ENCODE results near the gene PTPN20.

Gene PTPN20

DNA sequence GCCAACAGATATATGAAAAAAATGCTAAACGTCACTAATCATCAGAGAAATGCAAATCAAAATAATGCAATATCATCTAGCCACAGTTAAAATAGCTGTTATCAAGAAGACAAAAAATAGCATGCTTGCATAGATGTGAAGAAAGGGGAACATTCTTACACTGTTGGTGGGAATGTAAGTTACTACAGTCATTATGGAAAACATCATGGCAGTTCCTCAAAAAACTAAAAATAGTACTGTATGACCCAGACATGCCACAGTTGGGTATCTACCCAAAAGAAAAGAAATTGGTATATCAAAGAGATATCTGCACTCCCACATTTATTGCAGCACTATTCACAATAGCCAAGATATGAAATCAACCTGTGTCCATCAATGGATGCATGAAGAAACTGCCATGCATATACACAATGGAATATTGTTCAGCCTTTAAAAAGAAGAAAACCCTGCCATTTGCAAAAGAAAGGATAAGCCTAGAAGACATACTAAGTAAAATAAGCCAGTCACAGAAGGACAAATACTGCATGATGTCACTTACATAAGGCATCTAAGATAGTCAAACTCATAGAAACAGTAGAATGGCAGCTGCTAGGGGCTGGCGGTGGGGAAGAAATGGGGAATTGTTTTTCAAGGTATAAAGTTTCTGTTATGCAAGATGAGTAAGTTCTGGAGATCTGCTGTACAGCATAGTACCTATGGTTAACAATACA lies 107.0 kb downstream of the PTPN20 start:
- TF ChIP-seq, protein P1, sequence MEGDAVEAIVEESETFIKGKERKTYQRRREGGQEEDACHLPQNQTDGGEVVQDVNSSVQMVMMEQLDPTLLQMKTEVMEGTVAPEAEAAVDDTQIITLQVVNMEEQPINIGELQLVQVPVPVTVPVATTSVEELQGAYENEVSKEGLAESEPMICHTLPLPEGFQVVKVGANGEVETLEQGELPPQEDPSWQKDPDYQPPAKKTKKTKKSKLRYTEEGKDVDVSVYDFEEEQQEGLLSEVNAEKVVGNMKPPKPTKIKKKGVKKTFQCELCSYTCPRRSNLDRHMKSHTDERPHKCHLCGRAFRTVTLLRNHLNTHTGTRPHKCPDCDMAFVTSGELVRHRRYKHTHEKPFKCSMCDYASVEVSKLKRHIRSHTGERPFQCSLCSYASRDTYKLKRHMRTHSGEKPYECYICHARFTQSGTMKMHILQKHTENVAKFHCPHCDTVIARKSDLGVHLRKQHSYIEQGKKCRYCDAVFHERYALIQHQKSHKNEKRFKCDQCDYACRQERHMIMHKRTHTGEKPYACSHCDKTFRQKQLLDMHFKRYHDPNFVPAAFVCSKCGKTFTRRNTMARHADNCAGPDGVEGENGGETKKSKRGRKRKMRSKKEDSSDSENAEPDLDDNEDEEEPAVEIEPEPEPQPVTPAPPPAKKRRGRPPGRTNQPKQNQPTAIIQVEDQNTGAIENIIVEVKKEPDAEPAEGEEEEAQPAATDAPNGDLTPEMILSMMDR (IDR thresholded peaks at IDR 0.05; ENCODE audit: low read depth, low read length), result no peak
- DNase-seq (ENCODE audit: extremely low read depth, low read depth), result no peak

DNA sequence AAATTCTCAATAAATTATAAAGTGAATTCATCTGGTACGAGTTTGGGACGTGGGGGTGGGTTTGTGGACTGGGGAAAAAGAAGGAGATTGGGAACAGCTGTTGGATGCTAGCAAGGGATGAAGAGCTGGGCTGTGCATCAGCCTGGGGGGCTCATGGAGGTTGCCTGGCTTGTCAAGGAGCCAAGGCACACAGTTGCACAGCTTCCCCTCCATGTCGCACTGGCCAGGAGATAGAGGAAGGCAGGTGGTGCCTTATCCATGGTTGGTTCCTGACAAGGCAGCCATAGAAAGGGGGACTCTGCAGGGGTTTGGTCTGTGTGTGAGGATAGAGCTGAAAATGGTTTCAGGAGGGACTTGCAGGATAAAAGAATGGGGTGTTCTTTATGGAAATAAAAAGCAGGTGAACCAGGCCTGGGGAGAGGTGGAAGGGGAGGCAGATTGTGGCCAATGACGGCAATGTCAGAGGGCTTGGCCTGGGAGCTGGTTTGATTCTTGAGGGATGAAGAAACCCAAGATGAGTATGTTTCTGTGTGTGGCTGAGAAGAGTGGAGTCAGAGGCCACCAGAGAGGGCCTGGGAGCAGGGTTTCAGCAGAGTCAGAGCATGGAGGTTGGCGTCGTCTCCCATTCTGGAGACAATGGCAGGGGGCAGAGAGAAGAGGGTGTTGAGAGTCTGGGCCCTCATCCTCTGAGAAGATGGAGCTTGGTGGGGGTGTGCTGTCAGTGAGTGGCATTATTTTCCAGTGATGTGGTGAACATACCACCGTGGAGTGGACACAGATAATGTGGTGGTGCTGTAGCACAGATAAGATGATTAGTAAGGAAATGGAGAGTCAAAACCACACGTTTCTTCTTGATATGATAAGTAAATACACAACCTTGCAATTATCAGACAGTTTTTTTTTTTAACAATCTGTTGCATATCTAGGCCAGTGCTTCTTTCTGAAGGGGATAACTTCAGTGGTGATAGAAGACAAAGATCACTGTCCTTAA lies 108.2 kb downstream of the PTPN20 start:
- TF ChIP-seq, protein P1 (IDR thresholded peaks at IDR 0.05; ENCODE audit: low read depth, low read length), result no peak
- DNase-seq (ENCODE audit: extremely low read depth, low read depth), result no peak

DNA sequence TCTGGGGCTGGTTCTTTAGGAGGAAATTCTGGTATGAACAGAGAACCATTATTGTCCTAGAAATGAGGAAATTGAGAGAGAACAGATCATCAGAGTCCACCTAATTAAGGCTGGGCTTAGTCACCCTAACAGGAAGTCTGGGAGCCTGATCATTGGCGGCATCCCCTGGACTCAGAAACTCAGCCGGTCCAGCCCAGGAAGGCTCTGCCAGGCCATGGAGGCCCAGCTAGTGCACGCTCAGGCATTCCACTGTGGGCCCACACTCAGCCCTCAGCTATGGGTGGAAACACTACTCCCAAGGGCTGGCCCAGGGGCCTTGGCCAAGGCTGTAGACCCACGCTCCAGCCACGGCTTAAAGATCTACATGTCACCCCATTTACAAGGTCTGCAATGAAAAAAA lies 109.2 kb downstream of the PTPN20 start:
- TF ChIP-seq, protein P1 (IDR thresholded peaks at IDR 0.05; ENCODE audit: low read depth, low read length), result no peak

DNA sequence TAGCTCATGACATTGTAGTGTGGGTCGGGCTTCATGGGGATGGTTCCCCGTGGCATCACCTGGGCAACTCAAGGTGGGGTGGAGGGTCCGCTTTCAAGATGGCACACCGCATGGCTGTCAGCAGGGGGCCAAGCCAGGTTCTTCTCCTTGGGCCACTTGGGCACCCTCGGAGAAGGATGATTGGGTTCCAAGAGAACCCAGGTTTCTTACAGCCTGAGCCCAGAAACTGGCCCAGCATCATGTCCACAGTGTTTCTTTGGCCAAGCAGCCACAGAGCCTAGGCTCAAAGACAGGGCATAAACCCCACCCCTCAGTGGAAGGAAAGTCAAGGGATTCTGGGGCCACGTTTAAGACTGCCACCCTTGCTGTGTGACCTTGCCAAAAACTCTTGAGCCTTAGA lies 110.6 kb downstream of the PTPN20 start:
- DNase-seq (ENCODE audit: extremely low read depth, low read depth), result no peak
- TF ChIP-seq, protein P1 (IDR thresholded peaks at IDR 0.05; ENCODE audit: low read depth, low read length), result no peak; the same call in 1 of the 2 replicates

More for the DNA sequence above, 109.2 kb downstream of the PTPN20 start:
- DNase-seq (ENCODE audit: extremely low read depth, low read depth), result no peak

DNA sequence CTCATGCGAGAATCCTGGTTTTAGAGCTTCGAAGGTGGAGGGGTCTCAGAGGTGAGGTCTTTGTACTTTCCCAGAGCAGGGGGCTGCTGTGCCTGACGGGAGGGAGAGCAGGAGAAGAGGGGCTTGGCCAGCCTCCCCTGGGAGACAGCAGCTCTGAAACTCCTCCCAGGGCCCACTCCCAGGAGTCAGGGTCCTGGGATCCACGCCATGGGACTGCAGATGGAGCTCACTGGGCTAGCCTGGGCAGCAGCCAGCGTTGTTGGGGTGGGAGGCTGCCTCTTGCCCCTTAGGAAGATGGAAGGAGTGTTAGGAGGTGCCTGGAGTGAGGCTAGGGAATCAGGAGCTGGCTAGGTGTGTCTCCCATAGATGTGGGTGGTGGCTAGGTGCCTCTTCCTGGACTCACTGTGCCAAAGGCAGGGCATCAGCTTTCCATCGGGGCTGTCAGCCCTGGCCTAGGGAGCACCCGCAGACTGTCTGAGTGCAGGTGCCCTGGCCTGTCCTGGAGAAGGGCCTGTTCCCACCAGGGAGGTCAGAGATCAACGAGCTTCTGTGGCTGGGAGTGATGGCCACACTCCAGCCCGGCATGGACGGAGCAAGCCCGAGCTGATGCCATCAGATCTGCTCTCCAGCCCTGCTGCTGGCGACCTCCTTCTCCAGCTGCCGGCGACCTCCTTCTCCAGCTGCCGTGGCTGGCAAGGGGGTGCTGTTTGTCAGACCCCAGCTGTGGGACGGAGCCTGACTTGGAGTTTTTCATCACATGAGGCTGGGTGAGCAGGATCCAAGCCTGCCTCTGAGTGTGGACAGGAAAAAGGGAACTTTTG lies 111.3 kb downstream of the PTPN20 start:
- no peak for DNase-seq (ENCODE audit: extremely low read depth, low read depth)
- TF ChIP-seq, protein P1 (IDR thresholded peaks at IDR 0.05; ENCODE audit: low read depth, low read length), result no peak

DNA sequence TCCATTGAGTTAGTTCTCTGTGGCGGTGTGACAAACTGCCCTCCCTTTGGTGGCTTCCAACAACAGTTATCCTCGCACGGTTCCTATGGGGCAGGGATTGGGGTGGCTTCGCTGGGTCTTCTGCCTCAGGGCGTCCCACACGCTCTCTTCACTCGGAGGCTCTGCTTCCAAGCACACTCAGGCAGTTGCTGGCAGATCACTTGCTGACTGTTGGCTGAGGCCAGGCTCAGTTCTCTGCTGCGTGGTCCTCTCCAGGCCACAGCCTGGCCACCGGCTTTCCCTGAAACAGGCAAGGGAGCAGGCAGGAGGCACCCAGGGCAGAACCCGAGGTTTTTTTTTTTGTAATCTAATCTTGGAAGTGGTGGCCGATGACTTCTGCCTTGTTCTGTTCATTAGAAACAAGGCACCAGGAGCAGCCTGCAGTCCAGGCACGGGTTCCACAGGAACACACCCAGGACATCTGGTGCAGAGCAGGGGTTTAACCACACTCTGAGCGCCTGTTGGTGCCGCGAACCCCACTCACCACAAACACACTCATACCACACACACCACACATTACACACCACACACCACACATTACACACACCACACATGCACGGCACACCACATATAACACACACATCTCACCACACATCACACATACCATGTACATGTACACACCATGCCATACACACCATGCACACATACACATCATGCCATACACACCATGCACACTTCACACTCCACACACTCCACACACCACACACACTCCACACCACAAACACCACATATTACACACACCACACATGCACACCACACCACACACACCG lies 112.2 kb downstream of the PTPN20 start:
- no peak for DNase-seq (ENCODE audit: extremely low read depth, low read depth)
- TF ChIP-seq, protein P1 (IDR thresholded peaks at IDR 0.05; ENCODE audit: low read depth, low read length), result no peak

Measured in AG09319 (cell line).